GM23338 (cell line): ENCODE results near the gene ELN. TPM values are rescaled to one million over a fixed set of nuclear protein-coding genes. Genes with fewer than 3 reads are reported as not detected.

ENCODE experiments used
- ATAC-seq: fragments of 200-7000 bp; cut with Tn5 transposase; 3 replicates; pipeline ENCODE4 v1.9.1; 2020
- DNase-seq: peaks from one replicate; pipeline ENCODE4 v3.0.0-alpha.2; 2015; ENCODE audit warnings: low spot score
- H2AFZ ChIP-seq: fragments of 200-600 bp; sonication (generic); 2 replicates; pipeline ENCODE4 v1.8.0; 2016; ENCODE audit warnings: antibody characterized with exemption, mild to moderate bottlenecking, moderate library complexity
- H3F3A ChIP-seq: fragments of 200-600 bp; sonication (generic); replicated peaks from 2 replicates; pipeline ENCODE4 v1.8.0; 2017; ENCODE audit warnings: antibody characterized with exemption, mixed run types, low read depth
- H3K27ac ChIP-seq: fragments of 200-600 bp; sonication (generic); 2 replicates; pipeline ENCODE4 v1.6.1; 2016; ENCODE audit warnings: low read depth
- H3K27me3 ChIP-seq: fragments of 200-600 bp; sonication (generic); 2 replicates; pipeline ENCODE4 v1.8.0; 2016; ENCODE audit warnings: mild to moderate bottlenecking, mixed run types, moderate library complexity; ENCODE audit not compliant: insufficient read depth
- H3K36me3 ChIP-seq: fragments of 200-600 bp; sonication (generic); 2 replicates; pipeline ENCODE4 v1.8.0; 2016; ENCODE audit warnings: mild to moderate bottlenecking; ENCODE audit not compliant: insufficient read depth
- H3K4me1 ChIP-seq: fragments of 200-600 bp; sonication (generic); 2 replicates; pipeline ENCODE4 v1.8.0; 2016; ENCODE audit warnings: mild to moderate bottlenecking, moderate library complexity; ENCODE audit not compliant: insufficient read depth
- H3K4me2 ChIP-seq: fragments of 200-600 bp; sonication (generic); 2 replicates; pipeline ENCODE4 v1.7.1; 2017; ENCODE audit warnings: mixed run types
- H3K4me3 ChIP-seq: fragments of 200-600 bp; sonication (generic); 2 replicates; pipeline ENCODE4 v1.6.1; 2016; ENCODE audit warnings: mixed run types
- H3K79me2 ChIP-seq: fragments of 200-600 bp; sonication (generic); replicated peaks from 2 replicates; pipeline ENCODE4 v1.8.0; 2017; ENCODE audit warnings: mild to moderate bottlenecking; ENCODE audit not compliant: insufficient read depth
- H3K9me2 ChIP-seq: fragments of 200-600 bp; sonication (generic); 2 replicates; pipeline ENCODE4 v1.8.0; 2017; ENCODE audit not compliant: insufficient read depth
- H4K20me1 ChIP-seq: fragments of 200-600 bp; sonication (generic); replicated peaks from 2 replicates; pipeline ENCODE4 v1.8.0; 2017; ENCODE audit warnings: mild to moderate bottlenecking; ENCODE audit not compliant: insufficient read depth
- H3K27ac Mint-ChIP-seq: 2 replicates; pipeline ENCODE4 v1.8.0; 2020; ENCODE audit warnings: inconsistent platforms, mild to moderate bottlenecking, moderate library complexity, mixed read lengths
- H3K27me3 Mint-ChIP-seq: 3 replicates; pipeline ENCODE4 v1.8.0; 2022; ENCODE audit warnings: low read depth, mild to moderate bottlenecking, moderate library complexity, mixed read lengths, inconsistent platforms; ENCODE audit not compliant: insufficient read depth, poor library complexity
- H3K36me3 Mint-ChIP-seq: 3 replicates; pipeline ENCODE4 v1.8.0; 2021; ENCODE audit warnings: low read depth, mild to moderate bottlenecking, inconsistent platforms, moderate library complexity, mixed read lengths
- H3K4me1 Mint-ChIP-seq: 3 replicates; pipeline ENCODE4 v1.8.0; 2020; ENCODE audit warnings: mild to moderate bottlenecking, inconsistent platforms, mixed read lengths
- H3K4me3 Mint-ChIP-seq: 3 replicates; pipeline ENCODE4 v1.8.0; 2021; ENCODE audit warnings: moderate library complexity, mild to moderate bottlenecking, inconsistent platforms, mixed read lengths
- H3K9me3 Mint-ChIP-seq: 3 replicates; pipeline ENCODE4 v1.8.0; 2020; ENCODE audit warnings: moderate library complexity, mild to moderate bottlenecking, inconsistent platforms, mixed read lengths
- CREB1 ChIP-seq: fragments of 250-450 bp; sonication (Bioruptor Pico); IDR thresholded peaks from 2 replicates; pipeline ENCODE4 v1.5.0; 2020; ENCODE audit warnings: low read depth, mild to moderate bottlenecking, moderate library complexity
- CTCF ChIP-seq, 2 experiments: fragments of 200-600 bp in 1 of 2; sonication (generic) in 1 of 2; conservative IDR thresholded peaks; 2 replicates each; pipeline versions ENCODE4 v1.5.1 to v1.6.1; 2016 to 2017; ENCODE audit warnings: antibody characterized with exemption in 2 of 2, low read depth in 2 of 2, mild to moderate bottlenecking in 2 of 2, moderate library complexity in 1 of 2
- ETS1 ChIP-seq: IDR thresholded peaks from 2 replicates; pipeline ENCODE4 v1.6.1; 2016; ENCODE audit warnings: antibody characterized with exemption
- EZH2 ChIP-seq: fragments of 200-600 bp; sonication (generic); IDR thresholded peaks from one replicate; pipeline ENCODE4 v1.8.0; 2017; ENCODE audit warnings: antibody characterized with exemption, mild to moderate bottlenecking, low read depth; ENCODE audit not compliant: unreplicated experiment
- EZH2phosphoT487 ChIP-seq: fragments of 200-600 bp; sonication (generic); IDR thresholded peaks from one replicate; pipeline ENCODE4 v1.8.1; 2018; ENCODE audit warnings: antibody characterized with exemption; ENCODE audit not compliant: unreplicated experiment
- JUNB ChIP-seq: IDR thresholded peaks from one replicate; pipeline ENCODE4 v1.6.1; 2016; ENCODE audit warnings: antibody characterized with exemption; ENCODE audit not compliant: unreplicated experiment
- NANOG ChIP-seq: IDR thresholded peaks from 2 replicates; pipeline ENCODE4 v1.6.1; 2016; ENCODE audit warnings: antibody characterized with exemption, borderline replicate concordance
- POLR2AphosphoS5 ChIP-seq: IDR thresholded peaks from 2 replicates; pipeline ENCODE4 v1.6.1; 2016; ENCODE audit warnings: antibody characterized with exemption, low read depth
- REST ChIP-seq: IDR thresholded peaks from one replicate; pipeline ENCODE4 v1.6.1; 2018; ENCODE audit warnings: antibody characterized with exemption; ENCODE audit not compliant: unreplicated experiment
- ZNF331 ChIP-seq: fragments of 250-450 bp; sonication (Bioruptor Pico); IDR thresholded peaks from 2 replicates; pipeline ENCODE4 v1.5.0; 2020; ENCODE audit warnings: low read depth, mild to moderate bottlenecking, moderate library complexity
- ZNF462 ChIP-seq: fragments of 250-450 bp; sonication (Bioruptor Pico); IDR thresholded peaks from 2 replicates; pipeline ENCODE4 v1.5.0; 2020; ENCODE audit warnings: mild to moderate bottlenecking, moderate library complexity
- polyA plus RNA-seq: library from polyadenylated mRNA; unstranded; fragments of >200 nt; fragmentation: Nextera tagmentation; extraction: Ambion mirVana; gene quantifications from 2 replicates; pipeline ENCODE4 v1.2.1, GENCODE V29; 2016
- total RNA-seq: library from RNA; depleted of rRNA; stranded (reverse); fragments of >200 nt; shearing (Covaris generic); gene quantifications from 2 replicates; pipeline ENCODE4 v1.2.3, GENCODE V29; 2014

Gene ELN
- total and polyA plus RNA-seq, 2 experiments from 2014 or later = 1.1 to 5.6 TPM

GRCh38 chr7:73994761-73995160 lies 33.2 kb upstream of the ELN start (continued):
- TF ChIP-seq CTCF (conservative IDR thresholded peaks at IDR 0.05; ENCODE audit: low read depth in 2 of 2) (no peak), EZH2 (no peak), CREB1 (CRISPR knock-in tag) (no peak)

- no peak overlapping the region for H2AFZ ChIP-seq
- H4K20me1 ChIP-seq = no peaks in the 10 kb centered on the region
- Mint-ChIP-seq H3K4me1 (no peaks in the 10 kb centered on the region), H3K36me3 (peaks cover 4% of the 10 kb centered on the region; the same call in 2 of the 3 replicates), H3K9me3 (peaks cover 27% of the 10 kb centered on the region), H3K4me3 (no peak overlapping the region), H3K27ac (no peak overlapping the region), H3K27me3 (peaks cover 8% of the 10 kb centered on the region)
- H3K4me2 ChIP-seq = no peak overlapping the region
- H3K36me3 ChIP-seq = no peaks in the 10 kb centered on the region
- no peaks in the 10 kb centered on the region for H3K79me2 ChIP-seq
- H3F3A ChIP-seq = no peaks in the 10 kb centered on the region
- H3K27me3 ChIP-seq = no peaks in the 10 kb centered on the region
- H3K27ac ChIP-seq = no peak overlapping the region
- H3K9me2 ChIP-seq = no peaks in the 10 kb centered on the region
- no peak overlapping the region for H3K4me3 ChIP-seq
- DNase-seq (no peak), ATAC-seq (no peak)
- H3K4me1 ChIP-seq = no peaks in the 10 kb centered on the region
- TF ChIP-seq JUNB = no peak
- no peak for TF ChIP-seq REST
- TF ChIP-seq ZNF462 (CRISPR knock-in tag) = no peak
- TF ChIP-seq EZH2phosphoT487 = no peak
- TF ChIP-seq NANOG = no peak
- TF ChIP-seq ZNF331 (CRISPR knock-in tag) = no peak
- no peak for TF ChIP-seq POLR2AphosphoS5
- TF ChIP-seq CTCF (conservative IDR thresholded peaks at IDR 0.05; ENCODE audit: low read depth in 2 of 2) = no peak
- TF ChIP-seq ETS1 = no peak
Observed at GRCh38 chr7:73995330-73995729, 32.6 kb upstream of the ELN start.
